Neutrophil (primary cell): ENCODE data around the gene OSBP.

Experiments
- H3K27ac ChIP-seq: fragments of 200-600 bp; sonication (generic); 2 replicates; pipeline ENCODE4 v1.5.1; 2016; ENCODE audit warnings: mild to moderate bottlenecking, moderate library complexity
- H3K27me3 ChIP-seq: fragments of 200-600 bp; sonication (generic); 2 replicates; pipeline ENCODE4 v1.6.0; 2016; ENCODE audit warnings: mild to moderate bottlenecking
- H3K36me3 ChIP-seq: fragments of 200-600 bp; sonication (generic); 2 replicates; pipeline ENCODE4 v1.5.1; 2017
- H3K4me1 ChIP-seq, 2 experiments: fragments of 200-600 bp in 1 of 2; sonication (generic) in 1 of 2; 1 replicate in 1 of 2; 2 replicates in 1 of 2; pipeline versions ENCODE4 v1.5.1 to v1.6.1; 2013 to 2016; ENCODE audit warnings: low read depth in 1 of 2, low read length in 1 of 2, mild to moderate bottlenecking in 1 of 2, moderate library complexity in 1 of 2; ENCODE audit not compliant: control insufficient read depth in 1 of 2, insufficient read depth in 1 of 2
- H3K4me3 ChIP-seq, 2 experiments: fragments of 200-600 bp in 1 of 2; sonication (generic) in 1 of 2; 1 replicate in 1 of 2; 2 replicates in 1 of 2; pipeline ENCODE4 v1.5.1; 2013 to 2016; ENCODE audit warnings: low read depth in 1 of 2, low read length in 1 of 2, mild to moderate bottlenecking in 1 of 2, moderate library complexity in 1 of 2
- H3K9me3 ChIP-seq: fragments of 200-600 bp; sonication (generic); 2 replicates; pipeline ENCODE4 v1.5.1; 2016
- TF ChIP-seq, protein P1 (sequence below): fragments of 200-600 bp; sonication (generic); IDR thresholded peaks from 2 replicates; pipeline ENCODE4 v1.5.1; 2016; ENCODE audit warnings: antibody characterized with exemption

OSBP gene

GRCh38 chr11:59528711-59529110 is 86.9 kb downstream of the OSBP start:
- no peaks in the 10 kb centered on the region for H3K27me3 ChIP-seq
- TF ChIP-seq, protein P1, sequence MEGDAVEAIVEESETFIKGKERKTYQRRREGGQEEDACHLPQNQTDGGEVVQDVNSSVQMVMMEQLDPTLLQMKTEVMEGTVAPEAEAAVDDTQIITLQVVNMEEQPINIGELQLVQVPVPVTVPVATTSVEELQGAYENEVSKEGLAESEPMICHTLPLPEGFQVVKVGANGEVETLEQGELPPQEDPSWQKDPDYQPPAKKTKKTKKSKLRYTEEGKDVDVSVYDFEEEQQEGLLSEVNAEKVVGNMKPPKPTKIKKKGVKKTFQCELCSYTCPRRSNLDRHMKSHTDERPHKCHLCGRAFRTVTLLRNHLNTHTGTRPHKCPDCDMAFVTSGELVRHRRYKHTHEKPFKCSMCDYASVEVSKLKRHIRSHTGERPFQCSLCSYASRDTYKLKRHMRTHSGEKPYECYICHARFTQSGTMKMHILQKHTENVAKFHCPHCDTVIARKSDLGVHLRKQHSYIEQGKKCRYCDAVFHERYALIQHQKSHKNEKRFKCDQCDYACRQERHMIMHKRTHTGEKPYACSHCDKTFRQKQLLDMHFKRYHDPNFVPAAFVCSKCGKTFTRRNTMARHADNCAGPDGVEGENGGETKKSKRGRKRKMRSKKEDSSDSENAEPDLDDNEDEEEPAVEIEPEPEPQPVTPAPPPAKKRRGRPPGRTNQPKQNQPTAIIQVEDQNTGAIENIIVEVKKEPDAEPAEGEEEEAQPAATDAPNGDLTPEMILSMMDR = no peak

More at GRCh38 chr11:59528711-59529110, 86.9 kb downstream of the OSBP start:
- Histone ChIP-seq H3K4me3 (no peak overlapping the region), H3K4me1 (no peaks in the 10 kb centered on the region), H3K27ac (no peak overlapping the region), H3K36me3 (no peaks in the 10 kb centered on the region), H3K9me3 (no peaks in the 10 kb centered on the region)
